ENCODE data around the gene KCNIP4. TPM values are rescaled to one million over a fixed set of nuclear protein-coding genes. Genes with fewer than 3 reads are reported as not detected.

Gene KCNIP4
- total and polyA plus RNA-seq, 2 experiments from 2014 or later = 0.14 to 0.63 TPM

GRCh38 chr4:21638171-21638725, 310.3 kb downstream of the KCNIP4 start (continued):
- TF ChIP-seq, protein P1, sequence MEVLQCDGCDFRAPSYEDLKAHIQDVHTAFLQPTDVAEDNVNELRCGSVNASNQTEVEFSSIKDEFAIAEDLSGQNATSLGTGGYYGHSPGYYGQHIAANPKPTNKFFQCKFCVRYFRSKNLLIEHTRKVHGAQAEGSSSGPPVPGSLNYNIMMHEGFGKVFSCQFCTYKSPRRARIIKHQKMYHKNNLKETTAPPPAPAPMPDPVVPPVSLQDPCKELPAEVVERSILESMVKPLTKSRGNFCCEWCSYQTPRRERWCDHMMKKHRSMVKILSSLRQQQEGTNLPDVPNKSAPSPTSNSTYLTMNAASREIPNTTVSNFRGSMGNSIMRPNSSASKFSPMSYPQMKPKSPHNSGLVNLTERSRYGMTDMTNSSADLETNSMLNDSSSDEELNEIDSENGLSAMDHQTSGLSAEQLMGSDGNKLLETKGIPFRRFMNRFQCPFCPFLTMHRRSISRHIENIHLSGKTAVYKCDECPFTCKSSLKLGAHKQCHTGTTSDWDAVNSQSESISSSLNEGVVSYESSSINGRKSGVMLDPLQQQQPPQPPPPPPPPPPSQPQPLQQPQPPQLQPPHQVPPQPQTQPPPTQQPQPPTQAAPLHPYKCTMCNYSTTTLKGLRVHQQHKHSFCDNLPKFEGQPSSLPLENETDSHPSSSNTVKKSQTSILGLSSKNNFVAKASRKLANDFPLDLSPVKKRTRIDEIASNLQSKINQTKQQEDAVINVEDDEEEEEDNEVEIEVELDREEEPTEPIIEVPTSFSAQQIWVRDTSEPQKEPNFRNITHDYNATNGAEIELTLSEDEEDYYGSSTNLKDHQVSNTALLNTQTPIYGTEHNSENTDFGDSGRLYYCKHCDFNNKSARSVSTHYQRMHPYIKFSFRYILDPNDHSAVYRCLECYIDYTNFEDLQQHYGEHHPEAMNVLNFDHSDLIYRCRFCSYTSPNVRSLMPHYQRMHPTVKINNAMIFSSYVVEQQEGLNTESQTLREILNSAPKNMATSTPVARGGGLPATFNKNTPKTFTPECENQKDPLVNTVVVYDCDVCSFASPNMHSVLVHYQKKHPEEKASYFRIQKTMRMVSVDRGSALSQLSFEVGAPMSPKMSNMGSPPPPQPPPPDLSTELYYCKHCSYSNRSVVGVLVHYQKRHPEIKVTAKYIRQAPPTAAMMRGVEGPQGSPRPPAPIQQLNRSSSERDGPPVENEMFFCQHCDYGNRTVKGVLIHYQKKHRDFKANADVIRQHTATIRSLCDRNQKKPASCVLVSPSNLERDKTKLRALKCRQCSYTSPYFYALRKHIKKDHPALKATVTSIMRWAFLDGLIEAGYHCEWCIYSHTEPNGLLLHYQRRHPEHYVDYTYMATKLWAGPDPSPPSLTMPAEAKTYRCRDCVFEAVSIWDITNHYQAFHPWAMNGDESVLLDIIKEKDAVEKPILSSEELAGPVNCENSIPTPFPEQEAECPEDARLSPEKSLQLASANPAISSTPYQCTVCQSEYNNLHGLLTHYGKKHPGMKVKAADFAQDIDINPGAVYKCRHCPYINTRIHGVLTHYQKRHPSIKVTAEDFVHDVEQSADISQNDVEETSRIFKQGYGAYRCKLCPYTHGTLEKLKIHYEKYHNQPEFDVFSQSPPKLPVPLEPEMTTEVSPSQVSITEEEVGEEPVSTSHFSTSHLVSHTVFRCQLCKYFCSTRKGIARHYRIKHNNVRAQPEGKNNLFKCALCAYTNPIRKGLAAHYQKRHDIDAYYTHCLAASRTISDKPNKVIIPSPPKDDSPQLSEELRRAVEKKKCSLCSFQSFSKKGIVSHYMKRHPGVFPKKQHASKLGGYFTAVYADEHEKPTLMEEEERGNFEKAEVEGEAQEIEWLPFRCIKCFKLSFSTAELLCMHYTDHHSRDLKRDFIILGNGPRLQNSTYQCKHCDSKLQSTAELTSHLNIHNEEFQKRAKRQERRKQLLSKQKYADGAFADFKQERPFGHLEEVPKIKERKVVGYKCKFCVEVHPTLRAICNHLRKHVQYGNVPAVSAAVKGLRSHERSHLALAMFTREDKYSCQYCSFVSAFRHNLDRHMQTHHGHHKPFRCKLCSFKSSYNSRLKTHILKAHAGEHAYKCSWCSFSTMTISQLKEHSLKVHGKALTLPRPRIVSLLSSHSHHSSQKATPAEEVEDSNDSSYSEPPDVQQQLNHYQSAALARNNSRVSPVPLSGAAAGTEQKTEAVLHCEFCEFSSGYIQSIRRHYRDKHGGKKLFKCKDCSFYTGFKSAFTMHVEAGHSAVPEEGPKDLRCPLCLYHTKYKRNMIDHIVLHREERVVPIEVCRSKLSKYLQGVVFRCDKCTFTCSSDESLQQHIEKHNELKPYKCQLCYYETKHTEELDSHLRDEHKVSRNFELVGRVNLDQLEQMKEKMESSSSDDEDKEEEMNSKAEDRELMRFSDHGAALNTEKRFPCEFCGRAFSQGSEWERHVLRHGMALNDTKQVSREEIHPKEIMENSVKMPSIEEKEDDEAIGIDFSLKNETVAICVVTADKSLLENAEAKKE (CRISPR knock-in tag; IDR thresholded peaks at IDR 0.05) = no peak
- no peak for TF ChIP-seq NANOG (IDR thresholded peaks at IDR 0.05; ENCODE audit: borderline replicate concordance)
- no peak for TF ChIP-seq ZNF114 (CRISPR knock-in tag; IDR thresholded peaks at IDR 0.05)
- TF ChIP-seq EZH2phosphoT487 (IDR thresholded peaks at IDR 0.05; ENCODE audit: unreplicated experiment) = no peak
- TF ChIP-seq POLR2AphosphoS5 (IDR thresholded peaks at IDR 0.05; ENCODE audit: low read depth) = no peak
- TF ChIP-seq CREB1 (CRISPR knock-in tag; IDR thresholded peaks at IDR 0.05; ENCODE audit: low read depth) = no peak

- Histone ChIP-seq H3K9me2 (ENCODE audit: insufficient read depth) (no peaks in the 10 kb centered on the region), H3K4me2 (no peak overlapping the region), H3K36me3 (ENCODE audit: insufficient read depth) (no peaks in the 10 kb centered on the region), H3F3A (replicated peaks; ENCODE audit: low read depth) (no peaks in the 10 kb centered on the region), H3K4me1 (ENCODE audit: insufficient read depth) (0 out of 2 replicates have a peak, but pooled peaks cover 6% of the 10 kb centered on the region), H3K79me2 (replicated peaks; ENCODE audit: insufficient read depth) (no peaks in the 10 kb centered on the region), H3K4me3 (no peak overlapping the region), H2AFZ (no peak overlapping the region), H4K20me1 (replicated peaks; ENCODE audit: insufficient read depth) (no peaks in the 10 kb centered on the region), H3K27ac (ENCODE audit: low read depth) (no peak overlapping the region), H3K27me3 (ENCODE audit: insufficient read depth) (no peaks in the 10 kb centered on the region)
- no peaks in the 10 kb centered on the region for H3K9me3 Mint-ChIP-seq
- H3K4me3 Mint-ChIP-seq = no peak overlapping the region
- no peaks in the 10 kb centered on the region for H3K27me3 Mint-ChIP-seq (ENCODE audit: insufficient read depth, low read depth, poor library complexity)
- H3K36me3 Mint-ChIP-seq (ENCODE audit: low read depth) = no peaks in the 10 kb centered on the region
- H3K27ac Mint-ChIP-seq = no peak overlapping the region
- no peak; the same call in 2 of the 3 replicates for ATAC-seq
- no peak for DNase-seq (ENCODE audit: low spot score)
- H3K4me1 Mint-ChIP-seq = peaks cover 9% of the 10 kb centered on the region; the same call in 2 of the 3 replicates
- TF ChIP-seq EZH2phosphoT487 (IDR thresholded peaks at IDR 0.05; ENCODE audit: unreplicated experiment) = no peak
- TF ChIP-seq, protein P1 (CRISPR knock-in tag; IDR thresholded peaks at IDR 0.05) = no peak
Measured at GRCh38 chr4:21628916-21629610, 319.5 kb downstream of the KCNIP4 start.
